ENCODE measurements around the gene ADAM23.

Gene ADAM23

DNA sequence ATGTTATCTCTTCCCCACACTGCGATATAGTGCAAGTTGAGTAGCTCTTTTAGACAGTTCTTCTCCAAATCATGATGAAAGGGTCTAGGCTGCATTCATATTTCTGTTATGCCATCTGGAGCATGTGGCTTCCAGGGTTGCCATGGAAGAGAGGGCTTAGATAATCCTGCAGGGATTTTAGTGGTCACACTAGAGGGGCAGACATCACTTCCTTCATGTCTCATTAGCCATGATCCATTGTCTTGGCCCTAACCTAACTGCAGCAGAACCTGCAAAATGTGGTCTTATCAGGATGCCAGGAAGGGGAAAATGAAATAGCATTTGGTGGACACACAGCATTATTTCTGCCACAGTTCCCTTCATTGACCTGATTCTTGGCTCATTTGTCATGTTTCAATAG lies 83.1 kb downstream of the ADAM23 start:
- TF ChIP-seq, protein P1, sequence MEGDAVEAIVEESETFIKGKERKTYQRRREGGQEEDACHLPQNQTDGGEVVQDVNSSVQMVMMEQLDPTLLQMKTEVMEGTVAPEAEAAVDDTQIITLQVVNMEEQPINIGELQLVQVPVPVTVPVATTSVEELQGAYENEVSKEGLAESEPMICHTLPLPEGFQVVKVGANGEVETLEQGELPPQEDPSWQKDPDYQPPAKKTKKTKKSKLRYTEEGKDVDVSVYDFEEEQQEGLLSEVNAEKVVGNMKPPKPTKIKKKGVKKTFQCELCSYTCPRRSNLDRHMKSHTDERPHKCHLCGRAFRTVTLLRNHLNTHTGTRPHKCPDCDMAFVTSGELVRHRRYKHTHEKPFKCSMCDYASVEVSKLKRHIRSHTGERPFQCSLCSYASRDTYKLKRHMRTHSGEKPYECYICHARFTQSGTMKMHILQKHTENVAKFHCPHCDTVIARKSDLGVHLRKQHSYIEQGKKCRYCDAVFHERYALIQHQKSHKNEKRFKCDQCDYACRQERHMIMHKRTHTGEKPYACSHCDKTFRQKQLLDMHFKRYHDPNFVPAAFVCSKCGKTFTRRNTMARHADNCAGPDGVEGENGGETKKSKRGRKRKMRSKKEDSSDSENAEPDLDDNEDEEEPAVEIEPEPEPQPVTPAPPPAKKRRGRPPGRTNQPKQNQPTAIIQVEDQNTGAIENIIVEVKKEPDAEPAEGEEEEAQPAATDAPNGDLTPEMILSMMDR (conservative IDR thresholded peaks at IDR 0.05) = no peak
- no peak overlapping the region for H3K27ac ChIP-seq

DNA sequence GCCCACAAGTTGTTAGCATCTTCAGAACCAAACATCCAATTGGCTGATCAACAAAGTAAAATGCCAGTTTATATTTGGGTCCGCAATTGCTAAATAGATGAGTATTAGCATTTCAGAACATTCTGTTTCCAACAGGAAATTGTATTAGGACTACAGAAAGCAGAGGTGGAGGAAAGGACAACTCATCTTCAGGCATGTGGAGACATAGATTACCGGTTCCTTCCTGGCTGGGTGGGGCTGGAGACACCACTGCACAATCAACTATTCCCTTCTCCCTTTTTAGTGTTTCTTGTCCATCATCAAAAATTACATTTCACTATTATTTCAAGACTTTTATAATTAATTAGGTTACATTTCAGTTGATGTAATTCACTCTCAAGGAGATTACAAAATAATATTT lies 83.8 kb downstream of the ADAM23 start:
- TF ChIP-seq, protein P1 (conservative IDR thresholded peaks at IDR 0.05) = no peak
- H3K27ac ChIP-seq = no peak overlapping the region

DNA sequence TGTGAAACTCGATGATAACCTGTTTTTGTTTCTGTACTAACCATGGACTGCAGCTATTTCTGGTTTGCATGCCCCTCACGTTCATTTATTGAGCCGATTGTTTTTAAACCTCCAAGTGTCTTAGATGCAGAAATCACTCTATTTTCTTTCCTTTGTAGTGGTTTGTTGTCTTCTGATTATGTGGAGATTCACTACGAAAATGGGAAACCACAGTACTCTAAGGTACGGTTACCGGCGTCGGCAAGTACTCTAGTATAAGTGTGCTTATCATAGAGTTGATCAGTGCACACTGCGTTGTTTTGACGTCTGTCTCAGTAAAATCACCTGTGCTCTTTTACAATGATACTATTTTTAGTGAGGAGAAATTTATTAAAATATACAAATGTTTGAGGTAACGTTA lies 87.4 kb downstream of the ADAM23 start:
- TF ChIP-seq, protein P1 (conservative IDR thresholded peaks at IDR 0.05) = no peak
- no peak overlapping the region for H3K27ac ChIP-seq

DNA sequence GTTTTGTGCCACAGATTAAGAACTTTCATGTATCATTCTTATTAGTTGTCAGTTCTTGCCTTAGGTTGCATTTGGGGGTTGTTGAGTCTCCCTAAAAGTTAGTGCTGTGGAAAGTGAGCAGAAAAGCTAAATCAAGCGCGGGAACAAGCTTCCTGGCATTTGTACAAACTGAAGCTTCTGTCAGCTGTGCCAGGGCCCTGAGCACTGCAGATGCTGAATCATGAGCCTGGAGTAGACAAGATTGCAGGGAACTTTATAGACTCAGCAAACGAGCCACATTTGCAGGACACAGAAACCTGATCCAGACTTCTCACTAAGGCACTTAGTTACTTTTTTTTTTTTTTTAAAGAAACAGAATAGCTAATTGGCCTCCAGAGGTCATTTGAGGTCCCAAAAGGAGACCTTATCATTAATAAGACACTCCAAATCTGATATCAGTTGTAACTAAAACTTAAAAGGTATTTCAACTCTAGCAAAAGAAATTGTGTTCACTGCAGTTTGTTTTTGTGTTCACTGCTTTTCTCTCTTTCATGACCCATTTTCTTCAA lies 88.7 kb downstream of the ADAM23 start:
- TF ChIP-seq, protein P1 (conservative IDR thresholded peaks at IDR 0.05) = no peak
- 0 out of 2 replicates have a peak overlapping the region, but pooled peaks have one; percentile 6 for H3K27ac ChIP-seq

DNA sequence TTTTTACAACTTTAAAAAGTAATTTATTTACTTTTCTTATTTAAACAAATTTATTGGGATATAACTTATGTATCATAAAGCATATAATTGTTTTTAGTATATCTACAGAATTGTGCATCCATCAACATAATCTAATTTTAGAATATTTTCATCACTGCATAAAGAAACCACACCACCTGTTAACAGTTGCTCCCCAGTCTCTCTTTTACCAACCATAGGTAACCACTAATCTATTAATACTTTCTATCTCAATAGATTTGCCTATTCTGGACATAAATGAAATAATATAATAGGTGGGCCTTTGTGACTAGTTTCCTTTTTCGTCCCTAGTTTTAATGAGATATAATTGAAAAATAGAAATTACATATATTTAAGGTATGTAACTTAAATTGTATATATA lies 90.6 kb downstream of the ADAM23 start:
- no peak overlapping the region for H3K27ac ChIP-seq
- TF ChIP-seq, protein P1 (conservative IDR thresholded peaks at IDR 0.05) = no peak

DNA sequence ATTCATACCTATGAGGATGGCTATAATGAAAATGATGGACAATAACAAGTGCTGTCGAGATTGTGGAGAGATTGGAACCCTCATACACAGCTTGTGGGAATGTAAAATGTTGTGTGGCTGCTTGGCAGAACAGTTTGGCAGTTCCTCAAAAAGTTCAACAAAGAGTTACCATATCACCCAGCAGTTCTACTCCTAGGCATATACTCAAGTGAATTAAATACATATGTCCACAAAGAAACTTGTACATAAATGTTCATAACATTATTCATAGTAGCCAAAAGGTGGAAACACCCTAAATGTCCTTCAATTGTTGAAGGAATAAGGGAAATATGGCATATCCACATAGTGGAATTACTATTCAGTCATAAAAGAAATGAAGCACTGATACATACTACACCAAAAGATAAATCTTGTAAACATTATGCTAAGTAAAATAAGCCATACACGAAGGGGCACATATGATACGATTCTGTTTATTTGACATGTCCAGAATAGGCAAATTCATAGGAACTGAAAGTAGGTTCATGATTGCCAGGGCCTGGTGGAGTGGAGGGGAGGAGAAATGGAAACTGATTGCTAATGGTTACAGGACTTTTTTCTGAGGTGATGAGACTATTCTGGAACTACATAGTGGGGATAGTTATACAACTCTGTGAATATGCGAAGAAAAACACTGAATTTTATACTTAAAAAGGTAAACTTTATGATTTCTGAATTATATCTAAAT lies 92.1 kb downstream of the ADAM23 start:
- no peak overlapping the region for H3K27ac ChIP-seq
- TF ChIP-seq, protein P1 (conservative IDR thresholded peaks at IDR 0.05) = no peak

DNA sequence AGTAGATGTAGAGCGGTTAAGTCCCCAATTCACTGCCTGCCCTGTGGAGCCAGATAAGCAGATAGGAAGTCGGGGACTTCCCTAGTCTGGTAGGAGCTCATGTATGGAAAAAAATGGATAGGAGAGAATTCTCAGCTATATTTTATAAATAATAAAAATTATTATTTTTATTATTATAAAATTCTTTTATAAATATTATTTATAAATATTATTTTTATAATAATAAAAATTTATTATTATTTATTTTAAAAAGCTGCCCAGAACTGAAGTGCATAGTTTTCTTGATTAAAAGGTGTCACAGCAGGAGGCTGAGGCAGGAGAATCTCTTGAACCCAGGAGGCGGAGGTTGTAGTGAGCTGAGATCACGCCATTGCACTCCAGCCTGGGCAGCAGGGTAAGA lies 97.4 kb downstream of the ADAM23 start:
- TF ChIP-seq, protein P1 (conservative IDR thresholded peaks at IDR 0.05) = no peak

More for the DNA sequence above, 97.4 kb downstream of the ADAM23 start:
- no peak overlapping the region for H3K27ac ChIP-seq

Measured in VCaP (cell line).